SKM-1 (cell line): Measurements from ENCODE around the gene BCR.
"Not testable (repeated sequence)": the region's sequence is repeated elsewhere in the genome, so short reads cannot be mapped to it uniquely, and the experiment has no call there.

Experiments used
- DNase-seq: peaks from one replicate; lab custom pipeline; 2025; ENCODE audit not compliant: unreplicated experiment; lab: John Stamatoyannopoulos, UW

Gene BCR

DNA sequence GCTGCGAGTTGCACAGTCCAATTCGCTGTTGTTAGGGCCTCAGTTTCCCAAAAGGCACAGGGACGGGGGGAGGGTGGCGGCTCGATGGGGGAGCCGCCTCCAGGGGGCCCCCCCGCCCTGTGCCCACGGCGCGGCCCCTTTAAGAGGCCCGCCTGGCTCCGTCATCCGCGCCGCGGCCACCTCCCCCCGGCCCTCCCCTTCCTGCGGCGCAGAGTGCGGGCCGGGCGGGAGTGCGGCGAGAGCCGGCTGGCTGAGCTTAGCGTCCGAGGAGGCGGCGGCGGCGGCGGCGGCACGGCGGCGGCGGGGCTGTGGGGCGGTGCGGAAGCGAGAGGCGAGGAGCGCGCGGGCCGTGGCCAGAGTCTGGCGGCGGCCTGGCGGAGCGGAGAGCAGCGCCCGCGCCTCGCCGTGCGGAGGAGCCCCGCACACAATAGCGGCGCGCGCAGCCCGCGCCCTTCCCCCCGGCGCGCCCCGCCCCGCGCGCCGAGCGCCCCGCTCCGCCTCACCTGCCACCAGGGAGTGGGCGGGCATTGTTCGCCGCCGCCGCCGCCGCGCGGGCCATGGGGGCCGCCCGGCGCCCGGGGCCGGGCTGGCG is at the start of gene BCR:
TSS of gene BCR (plus strand) at position 209 of the 592 bp plus-strand sequence. CDS start 452 bp downstream, outside the sequence.
- DNase-seq: peak; percentile 39

DNA sequence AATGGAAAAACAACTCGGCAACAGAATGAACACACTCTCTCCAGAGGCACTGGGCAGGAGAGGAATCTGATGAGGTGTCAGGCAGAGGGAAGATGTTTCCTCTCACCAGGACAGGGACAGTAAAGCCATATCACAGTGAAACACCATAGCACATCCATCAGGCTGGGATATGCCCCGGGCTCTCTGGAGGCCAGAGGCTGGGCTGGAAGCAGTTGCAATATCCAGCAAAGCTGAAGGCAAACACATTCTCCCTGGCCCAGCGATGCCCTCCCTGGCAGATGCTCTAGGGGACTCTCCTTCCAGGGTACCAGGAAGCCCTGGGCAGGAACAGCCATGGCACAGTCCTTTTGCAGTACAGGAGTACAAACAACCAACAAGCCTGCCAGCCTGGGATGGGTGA is 49.6 kb upstream of the BCR start:
- no peak for DNase-seq

DNA sequence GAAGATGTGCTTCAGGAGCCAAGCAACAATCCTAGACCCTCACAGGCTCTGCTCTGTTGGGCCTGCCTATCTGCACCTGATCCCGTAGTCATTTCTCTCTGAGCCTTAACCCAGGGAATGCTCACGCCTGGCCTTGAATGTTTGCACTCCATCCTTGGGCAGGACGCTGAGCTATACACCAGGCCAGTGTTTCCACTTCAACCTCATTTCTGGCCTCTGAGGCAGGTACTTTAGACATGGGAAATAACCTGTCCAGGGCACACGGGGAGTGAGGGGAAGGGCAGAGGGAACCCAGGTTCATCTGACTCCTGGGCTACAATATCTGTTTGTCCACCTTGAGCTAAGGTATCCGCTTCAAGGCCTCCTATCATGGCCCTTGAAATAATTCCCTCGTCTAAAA is 48.4 kb upstream of the BCR start:
- DNase-seq: no peak

DNA sequence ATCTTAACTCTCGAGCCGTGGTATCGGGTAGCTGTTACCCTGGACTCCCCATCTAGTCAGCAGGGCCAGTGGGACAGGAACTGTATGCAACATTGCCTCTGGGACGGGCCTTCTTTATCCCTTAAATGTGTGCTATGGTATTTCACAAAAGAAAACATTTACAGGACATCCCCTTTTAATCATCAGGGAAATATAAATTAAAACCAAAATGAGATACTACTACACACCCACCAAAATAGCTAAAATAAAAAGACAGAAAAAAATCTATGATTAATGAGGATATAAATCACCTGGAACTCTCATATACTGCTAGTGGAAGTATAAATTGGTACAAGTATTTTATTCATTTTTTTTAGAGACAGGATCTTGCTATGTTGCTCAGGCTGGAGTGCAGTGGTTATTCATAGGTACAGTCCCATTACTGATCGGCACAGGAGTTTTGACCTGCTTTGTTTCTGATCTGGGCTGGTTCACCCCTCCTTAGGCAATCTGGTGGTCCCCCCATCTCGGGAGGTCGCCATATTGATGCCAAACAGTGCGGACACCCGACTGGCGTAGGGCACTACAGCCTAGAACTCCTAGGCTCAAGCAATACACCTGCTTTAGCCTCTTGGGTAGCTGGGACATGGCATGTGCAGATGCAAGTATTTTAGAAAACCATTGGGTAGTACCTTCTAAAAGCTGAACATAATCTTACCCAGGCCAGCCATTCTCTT is 47.8 kb upstream of the BCR start:
- no peak for DNase-seq

DNA sequence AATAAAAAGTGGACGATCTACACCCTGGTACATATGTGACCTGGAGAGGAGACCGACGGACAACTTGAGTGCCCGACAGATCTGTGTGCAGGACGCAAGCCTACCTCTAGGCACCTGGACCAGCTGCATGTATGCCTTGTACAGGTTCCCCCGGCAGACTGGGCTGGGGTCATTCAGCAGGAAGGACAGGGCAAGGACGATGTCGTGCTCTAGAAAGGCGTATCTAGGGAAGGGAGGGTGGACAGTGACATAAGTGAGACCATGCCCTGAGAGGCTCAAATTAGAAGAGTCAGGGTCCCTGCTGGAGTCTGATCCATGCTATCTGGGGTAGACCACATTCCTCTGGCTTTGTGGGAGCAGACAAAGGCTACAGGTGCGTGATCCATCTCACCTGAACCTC is 46.4 kb upstream of the BCR start:
- no peak for DNase-seq

DNA sequence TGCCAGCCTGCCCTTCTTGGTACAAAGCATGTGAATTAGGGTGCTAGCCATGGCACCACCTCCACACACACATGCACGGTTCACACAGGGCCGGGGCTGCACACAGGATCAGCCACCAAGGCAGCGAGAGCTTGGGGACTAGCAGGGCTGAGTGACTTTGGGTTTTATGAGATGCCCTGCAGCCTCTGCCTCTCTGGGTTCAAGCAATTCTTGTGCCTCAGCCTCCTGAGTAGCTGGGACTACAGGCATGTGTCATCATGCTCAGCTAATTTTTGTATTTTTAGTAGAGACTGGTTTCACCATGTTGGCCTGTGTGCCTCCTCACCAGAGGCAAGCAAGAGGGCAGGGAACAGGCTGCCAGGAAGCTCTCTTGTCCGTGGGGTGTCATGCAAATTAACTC is 43.3 kb upstream of the BCR start:
- DNase-seq: not testable (repeated sequence)

DNA sequence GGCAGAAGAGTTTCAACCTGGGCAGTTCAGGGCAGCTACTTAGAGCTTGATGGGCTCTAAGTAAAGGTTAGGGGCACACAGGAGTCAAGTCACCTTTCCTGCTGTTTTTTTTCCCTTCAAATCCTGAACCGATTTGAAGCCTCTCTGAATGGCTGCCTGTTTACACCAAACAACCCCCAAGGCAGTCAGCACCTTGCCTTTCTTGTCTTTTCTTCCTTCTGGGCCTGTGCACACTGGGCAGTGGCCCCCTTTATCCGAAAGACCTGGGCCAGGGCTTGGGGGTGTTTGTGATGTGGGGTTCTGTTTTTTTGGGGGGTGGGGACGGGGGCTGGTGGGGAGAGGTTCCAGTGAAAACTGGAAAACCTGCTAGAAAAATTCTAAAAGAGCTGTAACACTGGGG is 42.8 kb upstream of the BCR start:
- DNase-seq: no peak

DNA sequence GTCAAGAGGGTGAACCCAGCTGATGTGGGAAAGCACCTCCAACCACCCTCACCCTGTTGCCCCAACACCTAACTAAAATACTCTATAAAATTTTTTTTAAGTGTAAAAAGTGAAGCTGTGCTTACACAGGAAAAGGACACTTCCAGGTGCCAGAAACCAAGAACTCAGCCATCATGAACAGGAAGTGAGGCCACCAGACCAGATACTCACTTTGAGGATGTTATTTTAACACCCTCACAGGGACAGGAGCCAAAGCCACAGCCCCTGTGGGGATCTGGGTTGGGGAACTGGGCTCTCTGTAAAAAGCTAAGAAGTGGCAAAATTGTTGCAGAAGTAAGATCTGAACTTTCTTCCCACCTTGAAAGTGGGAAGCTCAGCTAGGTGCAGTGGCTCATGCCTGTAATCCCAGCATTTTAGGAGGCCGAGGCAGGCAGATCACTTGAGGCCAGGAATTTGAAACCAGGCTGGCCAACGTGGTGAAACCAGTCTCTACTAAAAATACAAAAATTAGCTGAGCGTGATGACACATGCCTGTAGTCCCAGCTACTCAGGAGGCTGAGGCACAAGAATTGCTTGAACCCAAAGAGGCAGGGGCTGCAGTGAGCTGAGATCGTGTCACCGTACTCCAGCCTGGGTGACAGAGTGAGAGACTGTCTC is 42.3 kb upstream of the BCR start:
- DNase-seq: peak; percentile 76

DNA sequence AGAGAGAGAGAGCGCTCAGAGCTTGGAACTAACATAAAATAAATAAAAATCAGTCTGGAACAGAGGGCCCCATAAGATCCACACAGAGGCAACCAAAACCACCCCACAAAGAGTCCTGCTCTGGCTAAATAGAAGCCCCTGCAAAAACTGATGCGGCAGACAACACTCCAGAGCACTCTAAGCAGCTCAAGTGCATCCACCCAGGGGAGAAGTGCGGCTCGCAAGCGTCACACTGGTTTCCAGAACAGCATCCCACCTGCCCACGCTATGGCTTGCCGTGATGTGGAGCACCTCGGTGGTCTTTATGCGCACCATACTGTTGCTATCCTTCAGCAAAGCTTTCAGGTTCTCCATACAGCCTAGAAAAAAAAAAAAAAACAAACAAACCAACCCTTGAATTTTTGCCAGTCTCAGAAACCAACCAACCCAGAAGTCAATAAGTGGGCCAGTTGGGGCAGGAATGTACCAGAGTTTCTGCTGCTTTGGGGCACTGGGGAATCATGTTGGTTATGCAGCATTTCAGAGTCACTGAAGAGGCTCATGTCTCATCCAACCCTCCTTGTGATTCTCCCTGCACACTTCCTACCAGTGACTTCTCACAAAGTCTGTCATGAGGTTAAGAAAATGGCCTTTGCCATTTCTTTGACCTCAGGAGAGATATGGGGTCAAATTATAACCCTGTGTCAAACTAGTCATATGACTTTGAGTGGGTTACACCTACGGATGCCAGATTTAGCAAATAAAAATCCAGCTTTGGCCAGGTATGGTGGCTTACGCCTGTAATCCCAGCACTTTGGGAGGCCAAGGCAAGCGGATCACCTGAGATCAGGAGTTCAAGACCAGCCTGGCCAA is 41.5 kb upstream of the BCR start:
- DNase-seq: no peak

DNA sequence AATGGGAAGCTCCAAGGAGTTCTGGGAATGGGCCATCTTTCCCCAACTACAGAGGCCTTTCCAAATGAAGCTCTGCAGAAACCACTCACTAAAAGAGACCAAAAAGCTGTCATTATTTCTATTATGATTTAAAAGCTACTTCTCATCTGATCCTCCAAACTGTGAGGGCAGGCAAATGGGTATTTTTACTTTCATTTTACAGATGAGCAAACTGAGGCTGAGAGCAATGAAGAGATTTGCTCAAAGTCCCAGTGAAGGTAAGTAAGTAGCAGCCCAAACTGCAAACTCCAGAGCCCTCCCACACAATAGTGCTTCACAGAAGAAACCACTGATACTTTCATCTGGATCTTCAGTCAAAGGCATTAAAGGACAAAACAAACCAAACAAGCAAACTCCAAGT is 39.9 kb upstream of the BCR start:
- no peak for DNase-seq

DNA sequence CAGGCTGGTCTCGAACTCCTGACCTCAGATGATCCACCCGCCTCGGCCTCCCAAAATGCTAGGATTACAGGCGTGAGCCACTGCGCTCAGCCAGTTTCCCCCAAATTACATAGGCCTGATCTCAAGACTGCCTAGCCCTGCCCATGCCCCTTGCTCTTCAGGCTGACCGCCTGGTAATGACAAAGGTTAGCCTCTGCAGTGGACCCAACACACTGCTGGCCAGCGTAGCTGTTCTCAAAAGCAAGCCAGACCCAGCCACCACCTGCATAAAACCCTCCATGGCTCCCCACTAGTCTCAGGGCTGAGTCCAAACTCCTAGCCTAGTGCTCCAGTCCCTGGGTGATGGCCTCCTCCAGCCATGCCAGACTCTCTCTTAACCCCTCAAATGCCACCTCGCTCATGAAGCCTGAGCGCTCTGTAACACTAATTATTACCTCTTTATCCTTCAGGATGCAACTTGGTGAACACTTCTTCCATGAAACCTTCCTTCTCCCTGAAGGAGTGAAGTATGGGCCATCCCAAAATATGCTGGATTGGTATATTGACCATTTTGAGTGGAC is 37.7 kb upstream of the BCR start:
- DNase-seq: no peak

DNA sequence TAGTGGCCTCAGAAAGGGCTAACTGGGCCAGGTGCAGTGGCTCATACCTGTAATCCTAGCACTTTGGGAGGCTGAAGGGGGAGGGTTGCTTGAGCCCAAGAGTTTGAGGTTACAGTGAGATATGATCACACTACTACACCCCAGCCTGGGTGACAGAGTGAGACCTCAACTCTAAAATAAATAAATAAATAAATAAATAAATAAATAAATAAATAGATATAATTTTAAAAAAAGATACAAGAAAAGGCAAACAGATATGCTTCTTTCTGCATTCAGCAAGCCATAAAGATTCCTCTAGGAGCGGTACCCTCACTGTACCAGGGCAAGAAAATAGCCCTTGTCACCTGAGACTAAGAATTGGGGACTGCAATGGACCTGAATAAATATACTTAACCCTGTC is 37.2 kb upstream of the BCR start:
- DNase-seq: no peak

DNA sequence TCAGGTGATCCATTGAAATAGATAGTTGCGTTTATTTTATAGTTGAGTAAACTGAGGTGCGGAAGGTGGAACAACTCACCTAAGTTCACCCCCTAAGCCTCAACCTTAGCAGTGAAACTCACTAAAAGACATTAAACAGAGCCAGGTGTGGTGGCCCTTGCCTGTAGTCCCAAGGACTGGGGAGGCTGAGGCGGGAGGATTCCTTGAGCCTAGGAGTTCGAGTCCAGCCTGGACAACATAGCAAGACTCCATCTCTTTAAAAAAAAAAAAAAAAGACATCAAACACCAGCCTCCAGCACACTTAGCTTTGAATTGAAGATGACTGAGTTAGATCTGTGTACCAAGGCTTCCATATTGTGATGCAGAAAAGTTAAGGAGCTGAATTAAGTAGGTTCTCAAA is 35.9 kb upstream of the BCR start:
- DNase-seq: no peak

DNA sequence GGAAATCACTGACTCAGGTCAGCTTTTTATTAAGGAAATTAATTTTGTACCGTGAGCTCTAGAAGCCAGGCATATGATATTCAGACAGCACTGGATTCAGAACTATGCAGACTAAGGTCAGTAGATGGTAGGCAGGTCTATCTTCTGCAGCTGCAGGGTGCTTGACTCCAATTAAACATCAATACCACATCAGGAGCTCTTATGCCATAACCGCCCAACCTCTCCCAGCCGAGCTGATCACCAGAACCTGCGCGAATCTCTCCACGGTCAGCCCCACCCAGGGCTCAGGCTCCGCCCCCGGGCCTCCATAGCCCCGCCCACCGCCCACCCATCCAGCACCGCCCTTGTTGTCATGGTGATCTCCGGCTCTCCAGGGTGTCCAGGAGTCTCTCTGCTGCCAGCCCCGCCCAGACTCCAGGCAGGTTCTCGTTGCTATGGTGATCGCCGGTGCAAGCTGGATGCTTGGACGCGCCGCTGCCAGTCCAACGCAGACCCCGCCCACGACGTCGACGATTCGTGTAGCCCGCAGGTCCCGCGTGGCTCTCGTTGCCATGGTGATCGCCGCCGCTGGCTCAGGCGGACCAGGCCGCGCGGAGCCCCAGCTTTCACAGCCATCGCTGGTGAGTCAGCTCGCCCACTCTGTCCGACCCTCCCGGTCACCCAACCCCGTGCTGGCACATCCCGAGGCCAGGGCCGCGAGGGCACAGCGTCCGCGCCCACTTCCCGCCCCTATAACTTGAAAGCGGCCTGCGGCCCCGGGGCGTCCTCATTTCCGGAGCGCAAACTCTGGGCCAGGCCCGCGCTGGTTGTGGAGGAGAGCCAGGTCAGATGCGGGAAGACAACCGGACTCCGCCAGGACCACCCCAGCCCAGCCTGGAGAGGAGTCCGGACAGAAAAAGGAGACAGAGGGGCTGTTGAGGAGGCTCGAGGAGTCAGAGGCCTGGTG is 35.1 kb upstream of the BCR start, which contains the start of gene RAB36:
TSS of gene RAB36 (plus strand) at position 546 of the 946 bp plus-strand sequence. CDS start 1,140 bp downstream, outside the sequence.
- no peak for DNase-seq

DNA sequence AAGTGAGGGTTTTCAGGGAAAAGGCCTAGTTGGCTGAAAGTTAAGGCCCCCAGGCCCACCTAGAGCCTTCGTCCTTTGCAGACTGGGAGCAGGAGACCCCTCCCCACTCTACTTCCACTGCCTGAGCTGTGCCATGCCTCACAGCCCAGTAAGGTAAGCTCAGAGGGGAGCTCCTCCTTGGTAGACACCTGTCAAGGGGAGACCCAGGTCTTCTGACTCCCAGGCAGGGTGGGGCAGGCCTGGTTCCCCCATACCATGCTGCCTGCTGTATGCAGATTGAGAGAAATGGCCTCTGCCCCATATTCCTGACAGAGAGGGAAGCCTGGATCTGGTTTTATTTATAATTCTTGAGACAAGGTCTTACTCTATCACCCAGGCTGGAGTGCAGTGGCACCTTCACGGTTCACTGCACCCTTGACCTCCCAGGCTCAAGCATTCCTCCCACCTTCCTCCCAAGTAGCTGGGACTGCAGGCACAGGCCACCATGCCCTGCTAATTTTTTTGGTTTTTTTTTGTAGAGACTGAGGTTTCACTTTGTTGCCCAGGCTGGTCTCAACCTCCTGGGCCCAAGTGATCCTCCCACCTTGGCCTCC is 34.3 kb upstream of the BCR start:
- no peak for DNase-seq

DNA sequence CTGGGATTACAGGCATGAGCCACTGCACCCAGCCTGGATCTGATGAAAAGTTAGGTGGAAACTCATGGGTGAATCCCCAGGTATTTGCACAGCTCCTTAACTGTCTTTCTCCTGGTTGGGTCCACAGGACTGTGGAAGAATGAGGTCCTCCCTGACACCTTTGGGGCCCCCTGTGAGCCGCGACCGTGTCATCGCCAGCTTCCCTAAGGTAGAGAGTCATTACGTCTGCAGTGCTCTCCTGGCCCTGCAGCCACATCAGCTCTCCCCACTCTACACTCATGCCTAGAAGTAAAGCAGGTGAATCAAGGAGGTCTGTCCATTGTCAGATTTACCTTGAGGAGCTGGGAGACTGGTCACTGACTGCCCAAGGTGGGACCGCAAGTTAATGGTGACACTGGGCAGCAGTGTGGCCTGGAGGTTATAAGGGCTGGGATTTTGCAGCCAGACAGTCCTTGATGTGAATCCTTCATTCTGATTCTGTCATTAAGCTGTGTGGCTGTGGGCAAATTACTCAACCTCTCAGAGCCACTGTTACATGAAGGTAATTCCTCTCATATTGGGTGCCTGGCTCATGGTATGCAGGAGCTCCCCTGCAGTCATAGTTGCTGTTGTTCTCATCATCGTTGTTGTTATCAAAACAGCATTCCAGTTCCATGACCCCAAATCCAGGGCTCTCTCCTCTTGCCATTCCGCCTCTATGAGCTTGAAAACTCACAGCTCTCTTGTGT is 33.7 kb upstream of the BCR start:
- DNase-seq: no peak

DNA sequence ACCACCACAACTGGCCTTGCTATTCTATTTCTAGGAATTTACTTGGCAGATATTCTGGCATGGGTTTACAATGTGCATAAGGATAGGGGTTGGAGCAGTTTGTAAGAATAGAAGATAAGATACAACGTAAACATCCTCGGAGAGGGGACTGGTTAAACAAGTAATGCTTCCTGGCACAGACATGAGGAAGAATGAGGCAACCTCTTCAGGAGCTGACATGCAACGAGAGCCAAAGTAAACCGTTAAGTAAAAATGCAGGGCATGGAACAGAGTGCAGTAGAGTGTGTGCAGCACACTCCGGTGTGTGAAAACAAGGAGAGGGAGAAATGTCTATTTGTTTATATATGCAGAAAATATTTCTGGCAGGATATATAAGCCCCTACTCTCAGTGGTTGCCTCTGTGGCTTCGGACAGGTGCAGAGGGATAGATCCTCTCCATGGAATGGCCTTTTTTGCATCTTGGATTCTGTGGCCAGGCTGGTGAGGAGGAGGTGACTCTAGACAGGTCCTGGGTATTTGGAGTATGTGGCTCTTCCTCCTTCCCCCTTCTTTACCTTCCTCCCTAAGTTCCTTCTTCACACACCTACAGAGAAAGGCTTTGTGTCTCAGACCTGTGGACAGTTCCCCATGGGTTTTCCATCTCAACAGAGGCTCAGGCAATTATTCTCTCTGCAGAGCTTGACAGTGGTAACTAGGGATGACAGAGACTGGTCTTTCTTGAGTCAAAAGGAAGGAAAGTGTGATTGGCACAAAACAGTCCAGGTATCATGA is 32.5 kb upstream of the BCR start:
- no peak for DNase-seq

DNA sequence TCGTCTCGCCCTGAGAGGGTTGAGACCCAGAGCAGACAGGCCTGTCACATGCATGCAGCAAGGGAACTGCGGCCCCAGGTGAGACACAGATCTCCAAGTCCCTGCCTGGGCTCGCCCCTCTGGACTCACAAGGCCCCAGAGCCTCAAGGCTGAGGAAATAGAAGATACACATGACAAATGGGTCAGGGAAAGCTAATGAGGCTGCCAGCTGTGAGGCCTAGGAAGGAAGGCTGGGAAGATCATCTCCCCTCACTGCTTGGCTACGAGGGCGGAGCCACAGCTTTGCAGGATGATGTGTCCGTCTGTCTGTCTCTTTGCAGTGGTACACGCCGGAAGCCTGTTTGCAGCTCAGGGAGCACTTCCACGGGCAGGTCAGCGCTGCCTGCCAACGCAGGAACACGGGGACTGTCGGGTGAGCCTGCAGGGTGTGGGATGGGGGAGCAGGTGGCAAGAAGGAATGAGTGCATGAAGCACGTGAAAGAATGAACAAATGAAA is 30.5 kb upstream of the BCR start:
- DNase-seq: no peak
